Right forelimb (tissue), 1 donor: ENCODE measurements around the gene RRBP1.
A peak's percentile ranks its signal among the peaks of the same experiment; 100 is the strongest.

Source experiments
- DNase-seq: peaks from one replicate; pipeline ENCODE4 v3.0.0-alpha.2; 2018

RRBP1 gene

DNA sequence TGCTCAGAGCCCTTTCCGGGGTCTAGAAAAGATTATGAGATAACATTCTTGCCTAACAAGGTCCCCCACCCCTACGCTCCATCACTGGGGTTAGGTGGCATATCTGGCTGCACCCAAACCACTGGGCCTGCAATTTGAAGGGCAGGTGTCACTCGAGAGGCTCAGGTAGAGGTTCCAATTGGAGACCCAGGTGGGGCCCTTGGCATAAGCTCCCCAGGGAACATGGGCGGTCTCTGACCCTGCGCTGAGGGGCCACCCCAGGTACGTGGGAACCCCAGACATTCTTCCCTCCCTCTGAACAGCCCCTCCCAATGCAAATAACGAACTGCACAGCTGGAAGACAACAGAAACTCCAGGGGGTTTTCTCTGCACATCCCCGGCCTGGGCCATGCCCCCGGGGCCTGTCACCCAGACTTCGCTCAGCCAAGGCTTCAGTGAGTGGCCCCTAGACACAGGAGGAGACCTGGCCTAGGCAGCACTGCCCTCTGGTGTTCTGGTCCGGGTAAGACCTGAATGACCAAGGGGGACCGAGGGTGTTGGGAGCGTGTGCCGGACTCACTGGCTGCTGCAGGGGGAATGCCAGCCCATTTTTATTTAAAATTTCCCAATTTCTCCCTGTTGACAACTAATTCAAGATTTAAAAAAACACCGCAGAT lies 64.7 kb downstream of the RRBP1 start:
- peak; percentile 62 for DNase-seq

DNA sequence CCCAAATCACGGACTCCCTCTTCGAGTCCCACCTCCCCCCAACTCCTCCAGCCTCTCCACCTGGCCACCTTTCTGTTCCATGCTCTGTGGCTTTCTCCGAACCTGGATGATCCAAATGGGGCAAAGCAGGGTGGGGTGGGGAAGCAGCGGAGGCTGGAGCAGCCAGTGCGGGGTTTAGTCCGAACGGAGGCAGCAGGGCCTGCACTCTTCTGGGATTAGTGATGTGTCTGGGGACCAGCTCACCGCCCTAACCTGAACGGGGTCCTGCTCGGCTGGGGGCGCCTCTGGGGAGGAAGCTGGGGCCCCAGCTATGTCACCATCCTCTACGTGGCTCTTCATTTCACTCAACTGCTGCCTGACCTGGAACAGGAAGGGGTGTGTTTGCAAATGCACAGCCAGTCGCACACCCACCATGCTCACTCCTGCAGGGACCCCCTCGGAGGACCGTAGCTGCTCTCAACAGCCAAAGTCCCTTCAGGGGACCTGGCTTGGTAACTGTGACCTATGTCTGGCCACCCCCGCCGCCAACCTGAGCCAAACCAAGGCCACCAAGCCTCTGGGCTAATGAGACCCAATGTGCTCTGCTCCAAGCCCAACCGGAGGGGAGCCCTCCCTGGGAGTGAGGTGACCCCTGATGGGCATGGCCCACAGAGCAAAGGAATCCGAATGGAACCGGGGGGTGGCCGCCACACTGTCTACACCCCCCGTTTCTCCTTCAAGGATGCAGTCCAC lies 65.4 kb downstream of the RRBP1 start:
- peak; percentile 38 for DNase-seq

DNA sequence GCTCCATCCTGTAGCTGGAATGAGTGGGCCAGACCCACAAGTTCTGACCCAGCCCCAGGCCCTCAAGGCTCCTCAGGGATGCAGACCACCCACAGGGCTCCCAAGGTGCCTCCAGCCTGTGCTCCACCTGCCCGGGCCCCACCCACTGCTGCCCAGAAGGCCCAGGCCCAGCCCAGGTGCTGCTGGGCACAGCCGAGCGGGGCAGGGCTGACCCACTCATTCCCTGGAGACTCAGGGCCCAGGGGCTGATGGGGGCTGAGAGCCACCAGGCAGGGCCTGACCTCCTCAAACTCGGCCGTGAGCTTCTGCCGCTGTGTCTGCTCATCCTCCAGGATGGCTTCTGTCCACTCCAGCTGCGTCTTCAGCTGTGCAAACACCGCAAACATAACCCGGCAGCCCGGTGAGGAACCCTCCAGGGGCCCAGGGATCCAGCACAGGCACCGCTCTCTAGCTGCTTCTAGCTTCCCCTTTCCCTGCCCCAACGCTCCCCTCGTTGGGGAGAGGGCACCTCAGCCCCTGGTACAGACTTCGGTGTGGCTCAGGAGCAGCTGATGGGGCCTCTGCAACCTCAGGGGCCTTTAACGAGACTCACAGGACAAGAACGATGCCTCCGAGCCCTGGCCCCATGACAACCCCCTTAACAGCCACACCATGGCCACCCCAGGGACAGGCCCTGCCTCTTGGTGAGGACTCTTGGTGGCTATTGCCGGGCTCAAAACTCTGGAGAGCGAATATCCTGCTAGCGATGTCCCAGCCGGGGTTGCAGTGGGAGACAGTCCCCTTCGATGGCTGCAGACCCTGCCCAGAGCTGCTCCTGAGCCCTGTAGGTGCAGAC lies 66.2 kb downstream of the RRBP1 start:
- no peak for DNase-seq

DNA sequence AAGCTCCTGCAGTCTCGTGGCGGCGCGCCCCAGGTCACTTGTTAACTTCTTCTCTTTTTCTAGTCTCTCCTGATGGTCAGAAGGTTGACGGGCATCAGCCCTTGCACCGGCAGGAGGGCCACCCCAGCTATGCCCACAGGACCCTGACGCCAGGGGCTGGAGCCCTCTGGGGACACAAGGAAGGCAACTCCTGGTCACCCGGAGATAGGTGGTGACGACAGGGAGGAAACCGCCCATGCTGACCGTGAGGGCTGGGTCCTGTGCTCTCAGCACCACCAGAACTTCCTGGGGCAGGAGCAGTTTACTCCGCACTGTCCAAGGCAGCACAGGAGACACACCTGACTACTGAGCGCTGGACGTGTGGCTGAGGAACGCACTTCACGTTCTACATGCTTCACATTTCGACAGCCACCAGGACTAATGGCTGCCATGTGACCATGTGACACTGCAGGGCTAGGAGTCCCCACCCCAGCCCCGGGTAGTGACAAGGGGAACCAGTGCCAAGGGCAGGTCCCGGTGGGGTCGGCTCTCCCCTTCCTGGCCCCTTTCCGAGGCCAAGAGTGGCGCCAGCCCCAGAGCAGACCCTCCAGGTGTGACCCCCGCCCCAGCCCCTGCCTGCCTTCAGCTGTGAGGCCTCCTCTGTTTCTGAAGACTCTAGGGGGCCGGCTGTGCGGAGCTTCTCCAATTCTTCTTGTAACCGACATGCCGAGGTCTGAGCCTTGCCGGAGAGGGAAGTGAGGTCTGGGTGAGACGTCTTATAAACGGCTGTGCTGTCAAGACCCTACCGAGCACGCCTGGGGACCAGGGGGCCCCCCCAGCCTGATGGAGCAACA lies 67.0 kb downstream of the RRBP1 start:
- DNase-seq: peak; percentile 43

DNA sequence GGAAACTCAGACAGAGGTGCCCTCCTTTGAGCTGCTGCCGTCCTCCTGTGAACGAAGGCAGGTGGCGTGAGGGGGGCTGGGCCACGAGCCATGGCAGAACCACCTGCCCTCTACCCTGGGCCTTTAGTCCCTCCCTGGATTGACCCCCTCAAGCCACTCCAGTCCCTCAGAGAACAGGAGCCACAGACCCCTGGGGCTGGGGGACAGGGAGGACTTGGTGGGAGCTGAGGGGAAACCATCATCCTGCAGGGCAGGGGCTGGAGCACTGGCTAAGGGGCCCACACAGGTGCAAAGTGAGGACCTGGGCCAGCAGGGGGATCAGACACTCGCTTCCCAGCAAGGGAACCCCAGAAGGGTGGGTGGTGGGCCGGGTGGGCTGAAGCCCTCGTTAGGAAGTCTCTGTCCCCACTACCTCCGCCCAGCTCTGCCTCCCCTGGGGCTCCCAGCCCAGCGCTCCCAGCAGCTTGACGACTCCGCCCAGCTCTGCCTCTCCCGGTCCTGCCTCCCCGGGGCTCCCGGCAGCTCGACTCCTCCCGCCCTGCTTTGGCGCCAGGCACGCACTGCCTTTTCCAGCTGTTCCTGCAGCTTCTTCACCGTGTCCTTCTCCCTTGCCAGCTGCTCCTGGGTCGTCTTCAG lies 67.7 kb downstream of the RRBP1 start:
- DNase-seq: peak; percentile 79

DNA sequence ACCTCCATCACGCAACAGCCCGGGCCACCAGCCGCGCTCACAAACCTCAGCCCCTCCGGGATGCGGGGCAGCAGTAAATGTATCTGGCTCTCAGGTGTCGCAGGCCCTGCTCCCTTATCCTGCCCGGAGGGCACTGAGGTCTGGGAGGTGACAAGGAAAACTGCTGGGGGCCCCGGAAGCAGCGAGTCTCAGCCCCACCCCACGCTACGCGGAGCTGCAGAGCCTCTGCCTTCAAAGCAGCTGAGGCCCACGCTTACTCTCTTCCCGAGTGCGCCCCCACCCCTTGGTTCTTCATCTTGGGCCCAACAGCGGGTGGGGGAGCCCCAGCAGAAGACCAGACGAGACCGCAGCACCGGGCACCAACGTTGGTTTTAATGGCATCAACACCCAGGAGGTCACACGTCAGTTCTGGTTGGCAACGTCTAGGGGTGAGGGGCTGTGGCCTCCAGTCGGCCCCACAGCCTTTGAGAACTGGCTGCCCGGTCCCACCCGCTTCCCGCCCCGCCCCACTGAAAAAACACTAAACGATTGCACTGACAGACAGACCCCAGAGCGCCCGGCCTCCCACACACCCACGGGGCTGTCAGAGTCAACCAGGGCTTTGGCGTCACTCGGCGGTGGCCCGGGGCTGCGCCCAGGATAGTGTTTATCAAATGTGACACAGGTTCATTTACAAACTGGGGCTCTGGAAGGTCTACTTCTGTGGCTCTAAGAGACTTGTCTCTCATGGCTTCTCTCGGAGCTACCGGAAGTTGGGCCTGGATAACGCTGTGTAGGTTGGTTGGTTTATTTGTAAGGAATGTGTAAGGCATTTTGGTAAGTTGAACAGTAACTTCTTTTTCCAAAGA lies 68.5 kb downstream of the RRBP1 start:
- DNase-seq: no peak

DNA sequence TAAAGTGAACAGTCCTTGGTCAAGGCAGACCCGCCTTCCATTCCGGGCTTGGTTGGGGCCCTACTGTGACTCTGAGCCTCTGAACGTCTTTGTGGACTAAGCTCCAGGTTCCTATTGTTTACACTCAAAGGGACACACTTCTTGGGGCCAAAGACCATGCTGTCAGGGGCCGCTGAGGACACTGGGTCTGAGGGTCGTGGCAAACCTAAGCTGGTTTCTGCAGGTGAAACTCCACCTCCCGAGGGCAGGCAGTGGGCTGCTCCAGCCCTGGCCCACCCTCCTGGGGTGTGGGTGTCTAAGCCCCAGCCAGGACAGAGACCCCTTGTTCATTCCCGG lies 69.1 kb downstream of the RRBP1 start:
- no peak for DNase-seq

DNA sequence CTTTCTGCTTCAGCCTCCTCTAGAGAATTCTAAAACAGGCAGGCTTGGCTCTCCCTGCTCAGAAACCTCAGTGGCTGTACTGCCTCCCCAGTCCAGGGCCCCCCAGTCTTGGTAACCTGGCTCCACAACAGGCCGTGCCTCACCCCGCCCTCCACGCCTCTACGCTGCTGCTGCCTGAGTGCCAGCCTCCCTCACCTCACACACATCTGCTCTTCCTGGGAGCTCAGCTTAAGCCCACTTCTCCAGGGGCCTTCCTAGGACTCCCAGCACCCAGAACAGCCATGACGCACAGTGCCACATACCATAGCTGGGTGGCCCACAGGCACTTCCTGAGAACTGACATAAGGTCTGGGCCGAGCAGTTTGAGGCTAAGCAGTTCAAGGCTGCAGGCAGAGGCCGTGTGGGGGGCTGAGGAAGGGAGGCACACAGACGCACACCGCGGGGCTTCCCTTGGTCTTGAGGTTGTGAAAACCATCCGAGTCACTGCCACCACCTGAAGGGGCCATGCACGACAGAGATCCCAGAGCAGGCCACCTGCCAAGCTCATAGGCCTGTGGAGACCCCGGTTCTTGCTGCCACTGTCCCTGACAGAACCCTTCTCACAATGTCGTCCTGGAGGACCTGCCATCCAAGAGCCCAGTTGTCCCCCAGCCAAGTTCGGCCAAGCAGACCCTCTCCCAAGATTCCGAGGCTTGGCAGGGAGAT lies 69.6 kb downstream of the RRBP1 start:
- DNase-seq: no peak

DNA sequence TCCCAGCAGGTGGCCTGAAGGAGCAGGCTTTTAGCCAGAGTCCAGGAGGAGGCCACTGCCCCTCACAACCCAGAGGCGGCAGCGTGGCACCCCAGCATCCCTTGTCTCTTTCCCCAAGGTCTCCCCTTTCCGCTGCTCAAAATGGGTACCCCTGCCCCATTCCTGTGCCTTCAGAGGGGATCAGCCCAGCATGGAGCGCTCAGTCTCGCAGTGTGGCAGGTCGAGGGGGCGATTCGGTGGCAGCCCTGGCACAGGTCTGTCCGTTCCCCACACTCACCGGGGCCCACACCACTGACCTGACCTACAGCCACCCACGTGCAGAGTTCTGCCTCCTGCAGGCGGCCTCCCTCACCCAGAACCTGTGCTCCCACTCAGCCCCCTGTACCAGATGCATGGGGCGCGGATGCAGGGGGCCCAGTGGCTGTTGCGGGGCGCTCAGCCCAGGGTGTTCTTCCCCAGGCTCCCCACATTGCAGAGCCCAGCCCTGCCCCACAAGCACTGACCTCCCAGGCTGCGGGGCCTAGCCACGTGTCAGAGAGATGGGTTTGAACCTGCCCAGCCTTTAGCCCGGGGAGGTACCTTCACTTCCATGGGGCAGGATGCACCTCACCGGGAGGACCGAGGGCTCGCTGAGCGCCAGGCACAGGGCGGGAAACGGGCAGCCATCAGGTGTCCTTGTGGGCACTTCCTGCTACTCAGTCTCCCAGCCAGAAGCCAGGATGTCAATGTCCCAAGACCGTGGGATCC lies 70.3 kb downstream of the RRBP1 start:
- no peak for DNase-seq

DNA sequence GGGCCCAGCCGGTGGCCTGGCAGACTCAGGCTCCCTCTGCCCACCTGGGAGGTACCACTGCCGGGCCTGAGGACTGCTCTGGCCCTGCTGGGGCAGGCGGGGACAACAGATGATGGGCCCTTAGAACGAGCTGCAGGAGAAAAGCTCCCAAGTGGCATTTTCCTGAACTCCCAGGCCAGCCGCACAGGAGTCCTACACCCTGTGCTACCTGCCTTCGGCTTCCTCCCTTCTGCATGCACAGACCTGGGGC lies 70.8 kb downstream of the RRBP1 start:
- DNase-seq: no peak

DNA sequence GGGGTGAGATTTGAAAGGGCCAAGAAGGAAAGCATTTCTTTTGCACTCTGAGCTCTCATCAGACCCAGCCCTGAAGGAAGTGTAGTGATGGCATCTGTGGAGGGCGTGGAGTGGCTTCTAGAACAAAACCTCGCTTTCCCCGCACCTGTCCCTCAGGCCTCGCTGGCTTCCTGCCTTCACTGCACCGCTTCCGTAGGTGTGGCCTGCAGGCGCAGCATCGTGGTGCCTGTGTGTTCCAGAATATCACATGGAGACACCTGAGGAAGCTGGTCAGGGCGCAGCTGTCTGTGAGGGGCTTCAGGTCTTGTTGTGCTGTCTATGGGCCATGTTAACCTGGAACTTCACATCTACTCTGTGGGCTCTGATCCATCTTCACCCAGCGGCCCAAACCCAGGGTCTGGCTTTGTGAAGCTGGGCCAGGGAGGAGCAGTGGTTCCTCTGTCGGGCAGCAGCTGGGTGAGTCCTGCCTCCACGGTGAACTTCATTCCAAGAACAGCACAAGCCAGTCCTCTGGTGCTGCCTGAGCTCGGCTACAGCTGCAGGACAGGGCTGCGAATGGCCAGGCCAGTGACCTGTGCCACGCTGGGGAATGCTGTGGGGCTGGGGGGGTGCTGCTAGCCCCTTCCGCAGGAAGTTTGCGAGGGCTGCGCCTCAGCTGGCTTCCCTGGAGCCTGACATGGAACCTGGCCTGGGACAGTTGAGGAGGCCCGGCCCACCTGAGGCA lies 71.3 kb downstream of the RRBP1 start:
- DNase-seq: no peak

DNA sequence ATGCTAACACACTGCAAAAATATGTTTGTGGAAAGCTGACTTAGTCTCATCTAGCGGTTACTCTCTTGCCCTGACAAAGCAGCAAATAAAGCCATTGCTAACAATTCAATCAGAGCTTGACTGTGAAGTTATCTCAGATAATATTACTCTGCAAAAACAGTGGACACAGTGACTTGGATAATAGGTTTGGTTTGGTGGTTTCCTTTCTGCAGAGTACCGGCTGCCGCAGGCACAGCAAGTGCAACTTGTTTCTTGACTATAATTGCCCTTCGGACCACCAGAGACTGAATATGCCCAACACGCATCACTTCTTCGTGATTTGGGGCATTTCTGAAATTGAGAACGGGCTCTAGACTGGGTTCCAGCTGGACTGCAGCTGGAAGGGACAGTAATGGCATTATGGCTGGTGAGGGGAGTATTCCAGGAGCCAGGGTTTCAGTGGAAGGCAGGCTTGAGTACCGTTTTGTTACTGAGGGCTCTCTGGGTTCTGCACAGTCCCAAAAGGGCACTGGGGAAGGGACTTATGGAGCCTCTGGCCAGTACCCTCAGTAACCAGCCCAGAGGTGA lies 72.1 kb downstream of the RRBP1 start:
- DNase-seq: no peak

DNA sequence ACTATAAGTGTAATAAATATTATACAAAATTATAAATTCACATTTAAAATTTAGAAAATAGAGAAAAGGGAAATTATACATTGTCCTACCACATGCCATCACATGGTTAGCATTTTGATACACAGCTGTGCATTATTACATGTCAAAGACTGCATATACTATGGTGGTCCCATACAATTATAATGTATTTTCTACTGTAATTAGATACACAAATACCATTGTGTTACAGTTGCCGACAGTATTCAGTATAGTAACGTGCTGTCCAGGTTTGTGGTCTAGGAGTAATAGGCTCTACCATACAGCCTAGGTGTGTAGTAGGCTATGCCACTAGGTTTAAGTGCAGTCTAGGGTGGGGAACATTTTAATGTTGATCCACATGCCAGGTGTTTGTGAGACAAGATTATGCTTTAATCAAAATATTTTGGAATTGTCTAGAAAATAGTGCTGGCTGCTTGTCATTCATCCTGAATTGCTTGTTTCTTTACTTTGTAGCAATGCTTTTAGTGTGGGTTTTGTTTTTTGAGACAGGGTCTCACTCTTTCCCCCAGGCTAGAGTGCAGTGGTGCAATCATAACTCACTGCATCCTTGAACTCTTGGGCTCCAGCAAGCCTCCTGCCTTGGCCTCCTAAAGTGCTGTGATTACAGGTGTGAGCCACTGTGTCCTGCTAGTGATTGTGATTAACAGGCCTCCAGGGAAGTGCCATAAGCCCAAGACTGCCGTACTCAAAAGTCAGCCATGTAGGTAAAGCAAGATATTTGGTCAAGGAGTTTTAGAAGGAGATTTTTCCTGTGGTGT lies 73.1 kb downstream of the RRBP1 start:
- no peak for DNase-seq

DNA sequence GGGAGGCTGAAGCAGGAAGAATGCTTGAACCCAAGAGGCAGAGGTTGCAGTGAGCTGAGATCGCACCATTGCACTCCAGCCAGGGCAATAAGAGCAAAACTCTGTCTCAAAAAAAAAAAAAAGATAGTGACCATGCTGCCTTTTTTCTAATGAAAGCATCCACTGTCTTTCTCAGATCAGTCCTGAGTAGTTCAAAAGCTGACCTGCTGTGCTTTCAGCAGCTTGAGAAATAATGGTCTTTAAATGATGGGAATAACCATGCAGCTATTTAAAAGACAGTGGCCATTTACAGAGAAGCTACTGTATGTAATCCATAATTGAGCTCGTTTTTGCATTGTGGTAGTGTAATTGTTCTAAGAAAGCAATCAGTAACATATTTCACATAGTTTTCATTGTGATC lies 76.0 kb downstream of the RRBP1 start:
- DNase-seq: no peak

DNA sequence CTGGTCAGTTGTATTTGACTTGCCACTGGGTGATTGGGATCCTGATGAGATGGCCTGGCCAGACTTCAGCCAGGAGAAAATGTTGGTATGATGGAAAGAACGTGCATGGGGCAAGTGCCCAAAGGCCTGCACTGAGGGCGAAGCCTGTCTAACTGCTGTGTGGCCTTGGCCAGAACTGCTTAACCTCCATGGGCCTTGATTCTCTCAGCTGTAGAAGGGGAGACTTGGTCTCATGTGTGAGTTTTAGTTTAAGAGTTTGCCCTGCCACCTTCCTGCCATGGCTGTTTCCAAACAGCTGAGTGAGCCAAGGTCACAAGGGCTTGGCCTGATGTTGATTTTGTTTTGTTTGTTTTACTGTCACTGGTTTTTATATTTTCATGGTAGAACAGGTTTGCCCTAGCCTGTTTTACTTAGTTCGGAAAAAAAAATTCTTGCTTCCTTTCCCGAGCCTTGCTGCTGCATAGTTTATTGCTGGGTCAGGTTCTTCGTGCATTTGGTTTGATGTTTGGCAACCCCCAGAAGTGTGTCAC lies 76.8 kb downstream of the RRBP1 start:
- no peak for DNase-seq

DNA sequence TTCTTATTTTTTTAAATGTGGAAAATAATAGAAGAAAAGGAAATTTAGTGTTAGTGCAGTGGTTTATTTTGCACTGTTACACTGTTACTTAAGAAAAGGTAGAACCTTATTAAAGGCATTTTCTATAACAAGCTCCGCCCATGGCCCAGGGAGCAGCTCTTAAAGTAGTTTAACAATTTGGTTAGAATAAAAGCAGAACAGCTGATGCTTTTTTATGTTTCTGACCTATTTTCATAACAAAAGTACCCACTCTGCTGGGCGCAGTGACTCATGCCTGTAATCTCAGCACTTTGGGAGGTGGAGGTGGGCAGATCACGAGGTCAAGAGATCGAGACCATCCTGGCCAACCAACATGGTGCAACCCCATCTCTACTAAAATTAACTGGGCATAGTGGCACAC lies 79.5 kb downstream of the RRBP1 start:
- DNase-seq: no peak

DNA sequence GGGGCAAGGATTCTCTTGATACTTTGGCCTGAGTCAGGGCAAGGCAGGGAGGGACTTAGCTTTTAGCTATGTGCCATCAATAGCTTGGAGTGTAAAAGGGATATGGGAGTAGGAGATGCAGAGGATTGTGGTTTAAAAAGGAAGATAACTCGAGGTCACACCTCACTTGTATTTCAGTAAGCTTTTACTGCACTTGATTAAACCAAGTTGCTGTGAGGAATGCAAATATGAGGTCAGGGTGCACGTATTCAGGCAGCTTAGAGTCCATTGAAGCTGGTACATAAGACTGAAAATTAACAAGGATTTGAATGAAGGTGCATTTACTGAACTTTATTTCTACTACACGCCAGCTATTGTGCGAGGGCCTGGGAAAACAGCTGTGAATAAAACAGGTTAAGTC lies 80.1 kb downstream of the RRBP1 start:
- DNase-seq: no peak

DNA sequence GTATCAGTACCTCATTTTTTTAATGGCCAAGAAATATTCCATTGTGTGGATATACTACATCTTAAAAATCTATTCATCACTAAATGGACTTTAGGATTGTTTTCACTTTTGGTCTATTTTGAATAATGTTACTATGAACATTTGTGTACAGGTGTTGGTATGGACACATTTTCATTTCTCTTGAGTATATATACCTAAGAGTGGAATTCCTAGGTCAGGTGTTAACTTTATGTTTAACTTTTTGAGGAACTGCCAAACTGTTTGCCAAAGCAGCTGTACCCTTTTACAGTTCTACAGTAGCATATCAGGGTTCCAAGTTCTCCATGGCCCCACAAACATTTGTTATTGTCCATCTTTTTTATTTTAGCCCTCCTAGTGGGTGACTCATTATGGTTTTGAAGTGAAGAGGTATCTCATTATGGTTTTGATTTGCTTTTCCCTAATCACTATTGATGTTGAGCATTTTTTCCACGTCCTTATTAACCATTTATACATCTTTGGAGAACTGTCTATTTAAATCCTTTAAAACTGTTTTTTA lies 84.0 kb downstream of the RRBP1 start:
- DNase-seq: no peak
